DMS153 treated with DMSO at 0.1 percent for 48 hours (cell line): ENCODE data around the gene MAP1S.

Experiments
- DNase-seq: peaks from one replicate; lab custom pipeline; 2025; ENCODE audit not compliant: unreplicated experiment; lab: John Stamatoyannopoulos, UW

MAP1S gene

GRCh38 chr19:17734146-17734545 lies 14.9 kb downstream of the MAP1S start:
- DNase-seq, result no peak

GRCh38 chr19:17735410-17735809 lies 16.1 kb downstream of the MAP1S start:
- no peak for DNase-seq

GRCh38 chr19:17737690-17738153 lies 18.4 kb downstream of the MAP1S start:
- no peak for DNase-seq

GRCh38 chr19:17739121-17739875 lies 20.0 kb downstream of the MAP1S start:
- peak; percentile 8 for DNase-seq

GRCh38 chr19:17741456-17741855 lies 22.2 kb downstream of the MAP1S start:
- no peak for DNase-seq

GRCh38 chr19:17743874-17744580 lies 24.7 kb downstream of the MAP1S start:
- no peak for DNase-seq

- peak; percentile 89 for DNase-seq
These were observed 28.2 kb downstream of the MAP1S start for GRCh38 chr19:17747205-17748098.

GRCh38 chr19:17748884-17749638 lies 29.8 kb downstream of the MAP1S start:
- no peak for DNase-seq

GRCh38 chr19:17749912-17750317 lies 30.6 kb downstream of the MAP1S start:
- no peak for DNase-seq

GRCh38 chr19:17751103-17751911 lies 32.0 kb downstream of the MAP1S start, which contains the start of gene FCHO1:
Gene FCHO1, plus strand, starts transcription at chr19:17751477. Its CDS starts 3,688 bp downstream, at chr19:17755165.
- DNase-seq, result no peak

- no peak for DNase-seq
These were observed 32.6 kb downstream of the MAP1S start for GRCh38 chr19:17751912-17752273.

- no peak for DNase-seq
These were observed 33.8 kb downstream of the MAP1S start for GRCh38 chr19:17752865-17753639.

- no peak for DNase-seq
These were observed 34.7 kb downstream of the MAP1S start for GRCh38 chr19:17753976-17754375.

- no peak for DNase-seq
These were observed 35.6 kb downstream of the MAP1S start for GRCh38 chr19:17754634-17755442.

GRCh38 chr19:17755443-17755890 lies 36.2 kb downstream of the MAP1S start:
- DNase-seq, result no peak

GRCh38 chr19:17755977-17756670 lies 36.8 kb downstream of the MAP1S start:
- DNase-seq, result peak; percentile 7

- no peak for DNase-seq
These were observed 37.8 kb downstream of the MAP1S start for GRCh38 chr19:17757125-17757524.
